HG02610 (cell line): ENCODE data around the gene DUXA.
A peak's percentile ranks its signal among the peaks of the same experiment; 100 is the strongest.
"Not testable (repeated sequence)": the region's sequence is repeated elsewhere in the genome, so short reads cannot be mapped to it uniquely, and the experiment has no call there.

Experiments
- ATAC-seq: cut with Tn5 transposase; IDR thresholded peaks from one replicate; pipeline ENCODE4 v1.9.1; 2021; ENCODE audit warnings: mild to moderate bottlenecking, moderate library complexity; ENCODE audit not compliant: unreplicated experiment

The DUXA gene

GRCh38 chr19:57167385-57167784, at the start of gene DUXA:
Gene DUXA, minus strand, starts transcription at chr19:57167485. Its CDS starts 42 bp downstream, at chr19:57167443.
- no peak for ATAC-seq

GRCh38 chr19:57212109-57212508, 44.8 kb upstream of the DUXA start:
- ATAC-seq = no peak

- ATAC-seq = no peak
Observed at GRCh38 chr19:57210381-57210780, 43.1 kb upstream of the DUXA start.

GRCh38 chr19:57202160-57202559, 34.9 kb upstream of the DUXA start:
- no peak for ATAC-seq

GRCh38 chr19:57197874-57198273, 30.6 kb upstream of the DUXA start:
- ATAC-seq = not testable (repeated sequence)

GRCh38 chr19:57192993-57193392, 25.7 kb upstream of the DUXA start:
- ATAC-seq = no peak

- no peak for ATAC-seq
Observed at GRCh38 chr19:57192077-57192420, 24.8 kb upstream of the DUXA start.

GRCh38 chr19:57191141-57192076, 24.1 kb upstream of the DUXA start, which contains the start of gene ZNF264:
Gene ZNF264, plus strand, starts transcription at chr19:57191500. Its CDS starts 414 bp downstream, at chr19:57191914.
- peak; percentile 92 for ATAC-seq

GRCh38 chr19:57190301-57190700, 23.0 kb upstream of the DUXA start:
- no peak for ATAC-seq

GRCh38 chr19:57171551-57172081, 4.3 kb upstream of the DUXA start:
- ATAC-seq = no peak

- ATAC-seq = no peak
Observed at GRCh38 chr19:57165846-57166245, 1.4 kb downstream of the DUXA start.

- no peak for ATAC-seq
Observed at GRCh38 chr19:57161985-57162539, 5.2 kb downstream of the DUXA start.

- ATAC-seq = no peak
Observed at GRCh38 chr19:57152921-57153320, 14.4 kb downstream of the DUXA start.

- ATAC-seq = no peak
Observed at GRCh38 chr19:57141699-57142098, 25.6 kb downstream of the DUXA start.

- ATAC-seq = no peak
Observed at GRCh38 chr19:57135797-57136196, 31.5 kb downstream of the DUXA start.

- ATAC-seq = not testable (repeated sequence)
Observed at GRCh38 chr19:57127403-57127802, 39.9 kb downstream of the DUXA start.

- ATAC-seq = no peak
Observed at GRCh38 chr19:57123882-57124281, 43.4 kb downstream of the DUXA start.

- ATAC-seq = no peak
Observed at GRCh38 chr19:57118848-57119247, 48.4 kb downstream of the DUXA start.

- ATAC-seq = not testable (repeated sequence)
Observed at GRCh38 chr19:57113501-57113900, 53.8 kb downstream of the DUXA start.

- ATAC-seq = no peak
Observed at GRCh38 chr19:57111329-57111644, 56.0 kb downstream of the DUXA start.

- no peak for ATAC-seq
Observed at GRCh38 chr19:57110592-57111328, 56.5 kb downstream of the DUXA start.
